IPS DF 4.7 (cell line): Measurements from ENCODE around the gene CNTNAP2.

Source experiments
- DNase-seq: peaks from one replicate; pipeline ENCODE4 v3.0.0-alpha.2; 2013; ENCODE audit warnings: low spot score; ENCODE audit errors: extremely low read depth

The CNTNAP2 gene

GRCh38 chr7:147990942-147991341, 1874.3 kb downstream of the CNTNAP2 start:
- no peak for DNase-seq

GRCh38 chr7:147992698-147993097, 1876.1 kb downstream of the CNTNAP2 start:
- DNase-seq = no peak

GRCh38 chr7:147997636-147998035, 1881.0 kb downstream of the CNTNAP2 start:
- DNase-seq = no peak

GRCh38 chr7:147999962-148000361, 1883.4 kb downstream of the CNTNAP2 start:
- no peak for DNase-seq

- DNase-seq = no peak
These were observed 1895.2 kb downstream of the CNTNAP2 start for GRCh38 chr7:148011753-148012152.

- DNase-seq = no peak
These were observed 1897.4 kb downstream of the CNTNAP2 start for GRCh38 chr7:148014001-148014400.

GRCh38 chr7:148014541-148014940, 1897.9 kb downstream of the CNTNAP2 start:
- no peak for DNase-seq

GRCh38 chr7:148017126-148017525, 1900.5 kb downstream of the CNTNAP2 start:
- no peak for DNase-seq

GRCh38 chr7:148020679-148021078, 1904.1 kb downstream of the CNTNAP2 start:
- no peak for DNase-seq

- no peak for DNase-seq
These were observed 1905.0 kb downstream of the CNTNAP2 start for GRCh38 chr7:148021507-148022045.

- no peak for DNase-seq
These were observed 1906.2 kb downstream of the CNTNAP2 start for GRCh38 chr7:148022832-148023231.

GRCh38 chr7:148026713-148027112, 1910.1 kb downstream of the CNTNAP2 start:
- DNase-seq = no peak

- no peak for DNase-seq
These were observed 1911.6 kb downstream of the CNTNAP2 start for GRCh38 chr7:148028165-148028564.

- DNase-seq = no peak
These were observed 1914.4 kb downstream of the CNTNAP2 start for GRCh38 chr7:148031019-148031418.

GRCh38 chr7:148031811-148032210, 1915.2 kb downstream of the CNTNAP2 start:
- no peak for DNase-seq

- no peak for DNase-seq
These were observed 1919.3 kb downstream of the CNTNAP2 start for GRCh38 chr7:148035950-148036349.

- DNase-seq = no peak
These were observed 1920.4 kb downstream of the CNTNAP2 start for GRCh38 chr7:148037044-148037443.

GRCh38 chr7:148041156-148041555, 1924.6 kb downstream of the CNTNAP2 start:
- no peak for DNase-seq

- DNase-seq = no peak
These were observed 1926.5 kb downstream of the CNTNAP2 start for GRCh38 chr7:148042935-148043631.

GRCh38 chr7:148044173-148044572, 1927.6 kb downstream of the CNTNAP2 start:
- DNase-seq = no peak

GRCh38 chr7:148045521-148045920, 1928.9 kb downstream of the CNTNAP2 start:
- no peak for DNase-seq

- no peak for DNase-seq
These were observed 1932.5 kb downstream of the CNTNAP2 start for GRCh38 chr7:148049068-148049467.

GRCh38 chr7:148050492-148051158, 1934.0 kb downstream of the CNTNAP2 start:
- no peak for DNase-seq
